SH-SY5Y (cell line): ENCODE measurements around the gene AGPAT3.

Experiments
- GATA2 ChIP-seq: IDR thresholded peaks from 2 replicates; pipeline ENCODE4 v1.6.1; 2011; ENCODE audit warnings: mild to moderate bottlenecking, low read depth, low read length
- GATA3 ChIP-seq: IDR thresholded peaks from 2 replicates; pipeline ENCODE4 v1.6.1; 2011; ENCODE audit warnings: low read depth, mild to moderate bottlenecking, low read length, moderate library complexity

- TF ChIP-seq GATA3 (no peak), GATA2 (no peak)
These were observed 43.1 kb downstream of the AGPAT3 start for GRCh38 chr21:43908167-43908566.
